Endodermal cell (in vitro differentiated cells): ENCODE measurements around the gene SPRR2D. TPM values are rescaled to one million over a fixed set of nuclear protein-coding genes. Genes with fewer than 3 reads are reported as not detected.

ENCODE experiments used
- DNase-seq: peaks from one replicate; pipeline ENCODE4 v3.0.0-alpha.2; 2017
- H3K27ac ChIP-seq: 2 replicates; pipeline ENCODE4 v1.5.1; 2013; ENCODE audit warnings: mild to moderate bottlenecking, low read depth, low read length, moderate library complexity
- H3K27me3 ChIP-seq: 2 replicates; pipeline ENCODE4 v1.6.1; 2013; ENCODE audit warnings: mild to moderate bottlenecking, low read length, moderate library complexity; ENCODE audit not compliant: insufficient read depth, control insufficient read depth, poor library complexity, severe bottlenecking
- H3K36me3 ChIP-seq: 2 replicates; pipeline ENCODE4 v1.7.0; 2013; ENCODE audit warnings: mild to moderate bottlenecking, low read length, moderate library complexity; ENCODE audit not compliant: control insufficient read depth, insufficient read depth
- H3K4me1 ChIP-seq: one replicate; pipeline ENCODE4 v1.7.0; 2013; ENCODE audit warnings: low read length; ENCODE audit not compliant: control insufficient read depth, insufficient read depth
- H3K4me3 ChIP-seq: 2 replicates; pipeline ENCODE4 v1.5.1; 2013; ENCODE audit warnings: mild to moderate bottlenecking, low read length, moderate library complexity
- H3K9ac ChIP-seq: 2 replicates; pipeline ENCODE4 v1.6.1; 2013; ENCODE audit warnings: mild to moderate bottlenecking, low read length, moderate library complexity; ENCODE audit not compliant: poor library complexity, severe bottlenecking; ENCODE audit errors: extremely low read depth
- H3K9me3 ChIP-seq: 2 replicates; pipeline ENCODE4 v1.6.1; 2013; ENCODE audit warnings: mild to moderate bottlenecking, low read length, moderate library complexity; ENCODE audit not compliant: control insufficient read depth
- H3K27ac Mint-ChIP-seq: 2 replicates; pipeline ENCODE4 v1.8.0; 2020; ENCODE audit warnings: mixed read lengths
- H3K27me3 Mint-ChIP-seq: 2 replicates; pipeline ENCODE4 v1.8.0; 2021; ENCODE audit warnings: mild to moderate bottlenecking, mixed read lengths; ENCODE audit not compliant: insufficient read depth
- H3K36me3 Mint-ChIP-seq: 2 replicates; pipeline ENCODE4 v1.8.0; 2020; ENCODE audit warnings: low read depth, mixed read lengths
- H3K4me1 Mint-ChIP-seq: 2 replicates; pipeline ENCODE4 v1.8.0; 2020; ENCODE audit warnings: mixed read lengths
- H3K4me3 Mint-ChIP-seq: 2 replicates; pipeline ENCODE4 v1.8.0; 2020; ENCODE audit warnings: mild to moderate bottlenecking, moderate library complexity, mixed read lengths
- H3K9me3 Mint-ChIP-seq: 2 replicates; pipeline ENCODE4 v1.8.0; 2020; ENCODE audit warnings: mild to moderate bottlenecking, mixed read lengths
- WGBS, 2 experiments: methylation state at CpG; one replicate each; pipeline versions ENCODE4 v1.1.5 to v1.1.7; 2013; ENCODE audit warnings: missing lambda C conversion rate in 2 of 2, mixed read lengths in 1 of 2; ENCODE audit not compliant: insufficient coverage in 1 of 2, insufficient read length in 1 of 2; 5-methylcytosine and 5-hydroxymethylcytosine counted together
- total RNA-seq, 2 donors: library from RNA; stranded (reverse); fragmentation: NEBNext Ultra II Directional in 1 of 2; extraction: Animal tissue kit (Norgen Biotek cat#: 25700) in 1 of 2; gene quantifications; 2 replicates in 1 of 2; 3 replicates in 1 of 2; pipeline ENCODE4 v1.2.1, GENCODE V29; 2021
- TF ChIP-seq, protein P1 (sequence below): fragments of 200-600 bp; sonication (generic); conservative IDR thresholded peaks from 2 replicates; pipeline ENCODE4 v1.5.0; 2021; ENCODE audit warnings: antibody characterized with exemption, mild to moderate bottlenecking

The SPRR2D gene
- total RNA-seq, 2 donors from 2014 or later, result 0.42 TPM; not detected in 1

DNA sequence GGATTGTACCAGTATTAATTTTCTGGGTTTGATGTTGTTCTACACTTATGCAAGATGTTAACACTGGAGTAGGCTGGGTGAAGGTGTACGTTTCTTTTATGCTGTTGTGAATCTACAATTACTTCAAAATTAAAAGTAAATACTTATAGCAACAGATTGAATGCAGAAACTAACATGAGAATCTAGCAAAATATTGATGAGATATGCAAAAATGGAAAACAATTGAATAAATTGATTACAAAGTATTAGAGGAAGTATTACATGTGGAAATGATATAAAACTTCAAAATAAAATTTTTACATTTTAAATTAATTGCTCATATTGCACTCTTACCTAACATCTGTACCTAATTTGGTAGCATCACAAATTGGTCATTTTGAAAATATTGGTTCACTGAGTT lies 45.1 kb downstream of the SPRR2D start:
- H3K27ac ChIP-seq, result no peak overlapping the region
- no peaks in the 10 kb centered on the region for H3K27me3 ChIP-seq
- Mint-ChIP-seq H3K4me1 (peaks cover 17% of the 10 kb centered on the region), H3K36me3 (no peaks in the 10 kb centered on the region), H3K27ac (no peak overlapping the region), H3K9me3 (peaks cover 29% of the 10 kb centered on the region), H3K4me3 (no peak overlapping the region), H3K27me3 (peaks cover 3% of the 10 kb centered on the region)
- H3K9ac ChIP-seq, result no peak overlapping the region
- WGBS, 2 experiments, result no CpG with 5 or more reads among the region's 1 CpG
- H3K4me1 ChIP-seq, result no peaks in the 10 kb centered on the region
- TF ChIP-seq, protein P1, sequence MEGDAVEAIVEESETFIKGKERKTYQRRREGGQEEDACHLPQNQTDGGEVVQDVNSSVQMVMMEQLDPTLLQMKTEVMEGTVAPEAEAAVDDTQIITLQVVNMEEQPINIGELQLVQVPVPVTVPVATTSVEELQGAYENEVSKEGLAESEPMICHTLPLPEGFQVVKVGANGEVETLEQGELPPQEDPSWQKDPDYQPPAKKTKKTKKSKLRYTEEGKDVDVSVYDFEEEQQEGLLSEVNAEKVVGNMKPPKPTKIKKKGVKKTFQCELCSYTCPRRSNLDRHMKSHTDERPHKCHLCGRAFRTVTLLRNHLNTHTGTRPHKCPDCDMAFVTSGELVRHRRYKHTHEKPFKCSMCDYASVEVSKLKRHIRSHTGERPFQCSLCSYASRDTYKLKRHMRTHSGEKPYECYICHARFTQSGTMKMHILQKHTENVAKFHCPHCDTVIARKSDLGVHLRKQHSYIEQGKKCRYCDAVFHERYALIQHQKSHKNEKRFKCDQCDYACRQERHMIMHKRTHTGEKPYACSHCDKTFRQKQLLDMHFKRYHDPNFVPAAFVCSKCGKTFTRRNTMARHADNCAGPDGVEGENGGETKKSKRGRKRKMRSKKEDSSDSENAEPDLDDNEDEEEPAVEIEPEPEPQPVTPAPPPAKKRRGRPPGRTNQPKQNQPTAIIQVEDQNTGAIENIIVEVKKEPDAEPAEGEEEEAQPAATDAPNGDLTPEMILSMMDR, result no peak
- H3K9me3 ChIP-seq, result peaks cover 33% of the 10 kb centered on the region
- no peaks in the 10 kb centered on the region for H3K36me3 ChIP-seq
- DNase-seq, result no peak
- H3K4me3 ChIP-seq, result no peak overlapping the region

DNA sequence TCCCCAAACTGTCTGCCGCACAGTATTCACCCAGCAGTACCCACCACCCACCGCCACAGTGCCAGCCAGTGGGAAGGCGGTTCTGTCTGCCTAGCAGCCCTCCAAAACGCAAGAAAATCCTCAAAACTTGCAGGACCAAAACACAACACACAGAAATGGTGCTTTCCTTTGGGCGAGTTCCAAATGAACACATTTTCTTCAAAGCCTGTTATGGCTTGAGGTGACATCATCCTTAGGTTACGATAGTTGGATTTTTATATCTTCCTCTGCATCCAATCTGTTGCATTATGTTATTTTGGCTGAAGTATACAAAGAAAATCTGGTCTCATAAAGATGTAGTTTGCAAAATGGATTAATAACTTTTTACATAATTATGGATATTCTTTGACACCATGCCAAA lies 47.7 kb downstream of the SPRR2D start:
- no peaks in the 10 kb centered on the region for H3K36me3 Mint-ChIP-seq
- no peak overlapping the region for H3K4me3 Mint-ChIP-seq
- no peak for DNase-seq
- H3K27me3 Mint-ChIP-seq, result peaks cover 11% of the 10 kb centered on the region
- no peak overlapping the region for H3K27ac Mint-ChIP-seq
- Histone ChIP-seq H3K27me3 (no peaks in the 10 kb centered on the region), H3K9me3 (peaks cover 42% of the 10 kb centered on the region), H3K4me1 (no peaks in the 10 kb centered on the region), H3K9ac (no peak overlapping the region), H3K27ac (no peak overlapping the region), H3K4me3 (no peak overlapping the region), H3K36me3 (no peaks in the 10 kb centered on the region)
- TF ChIP-seq, protein P1, result no peak
- H3K9me3 Mint-ChIP-seq, result peaks cover 20% of the 10 kb centered on the region
- 67 to 88% methylated on average over 3 to 6 of the region's 6 CpGs for WGBS, 2 experiments
- H3K4me1 Mint-ChIP-seq, result peaks cover 8% of the 10 kb centered on the region

Other genes with a start within 250 kb of the SPRR2D start
- gene LCE1D, start 244.4 kb downstream of the SPRR2D start, total RNA-seq, result not detected
- gene LCE1C, start 234.5 kb downstream of the SPRR2D start, total RNA-seq, result not detected
- not detected for gene LCE1B, start 229.1 kb downstream of the SPRR2D start, total RNA-seq
- not detected for gene LCE1A, start 213.6 kb downstream of the SPRR2D start, total RNA-seq
- gene LCE6A, start 198.3 kb downstream of the SPRR2D start, total RNA-seq, result not detected
- gene LCE7A, start 181.1 kb downstream of the SPRR2D start, total RNA-seq, result not detected
- gene SMCP, start 162.8 kb downstream of the SPRR2D start, total RNA-seq, result not detected
- not detected for gene IVL, start 132.6 kb downstream of the SPRR2D start, total RNA-seq
- not detected for gene SPRR5, start 93.9 kb downstream of the SPRR2D start, total RNA-seq
- gene SPRR4, start 70.5 kb downstream of the SPRR2D start, total RNA-seq, result not detected
- not detected for gene SPRR1A, start 57.0 kb downstream of the SPRR2D start, total RNA-seq
- gene SPRR3, start 39.4 kb downstream of the SPRR2D start, total RNA-seq, result not detected
- not detected for gene SPRR1B, start 9.9 kb downstream of the SPRR2D start, total RNA-seq
- not detected for gene SPRR2A, start 16.4 kb upstream of the SPRR2D start, total RNA-seq
- not detected for gene SPRR2B, start 30.5 kb upstream of the SPRR2D start, total RNA-seq
- not detected for gene SPRR2E, start 53.4 kb upstream of the SPRR2D start, total RNA-seq
- not detected for gene SPRR2F, start 72.4 kb upstream of the SPRR2D start, total RNA-seq
- not detected for gene SPRR2G, start 109.8 kb upstream of the SPRR2D start, total RNA-seq
- gene LELP1, start 162.3 kb upstream of the SPRR2D start, total RNA-seq, result not detected
- not detected for gene PRR9, start 176.5 kb upstream of the SPRR2D start, total RNA-seq
- not detected for gene LORICRIN, start 218.6 kb upstream of the SPRR2D start, total RNA-seq